Prostate gland (tissue), 2 donors: ENCODE data around the gene IL1RAPL1.

ENCODE experiments used
- CTCF ChIP-seq, 4 experiments: fragments of 200-600 bp in 2 of 4; fragments of 450-650 bp in 2 of 4; sonication (generic) in 2 of 4; IDR thresholded peaks; 1 replicate in 3 of 4; 2 replicates in 1 of 4; pipeline ENCODE4 v1.5.1; 2016 to 2019; ENCODE audit warnings: antibody characterized with exemption in 4 of 4, mild to moderate bottlenecking in 2 of 4, moderate library complexity in 2 of 4
- POLR2A ChIP-seq: fragments of 450-650 bp; IDR thresholded peaks from one replicate; pipeline ENCODE4 v1.6.1; 2016; ENCODE audit warnings: antibody characterized with exemption, mild to moderate bottlenecking
- POLR2AphosphoS5 ChIP-seq: sonication (generic); formaldehyde crosslinking; IDR thresholded peaks from one replicate; pipeline ENCODE4 v1.6.1; 2017; ENCODE audit warnings: antibody characterized with exemption

GRCh38 chrX:28884823-28885222, 297.6 kb downstream of the IL1RAPL1 start:
- TF ChIP-seq CTCF (IDR thresholded peaks at IDR 0.05) (no peak), POLR2AphosphoS5 (no peak), POLR2A (no peak)
